ENCODE data around the gene VEGFD.

- no peak for TF ChIP-seq POLR2AphosphoS5 (IDR thresholded peaks at IDR 0.05)
- TF ChIP-seq, protein P1, sequence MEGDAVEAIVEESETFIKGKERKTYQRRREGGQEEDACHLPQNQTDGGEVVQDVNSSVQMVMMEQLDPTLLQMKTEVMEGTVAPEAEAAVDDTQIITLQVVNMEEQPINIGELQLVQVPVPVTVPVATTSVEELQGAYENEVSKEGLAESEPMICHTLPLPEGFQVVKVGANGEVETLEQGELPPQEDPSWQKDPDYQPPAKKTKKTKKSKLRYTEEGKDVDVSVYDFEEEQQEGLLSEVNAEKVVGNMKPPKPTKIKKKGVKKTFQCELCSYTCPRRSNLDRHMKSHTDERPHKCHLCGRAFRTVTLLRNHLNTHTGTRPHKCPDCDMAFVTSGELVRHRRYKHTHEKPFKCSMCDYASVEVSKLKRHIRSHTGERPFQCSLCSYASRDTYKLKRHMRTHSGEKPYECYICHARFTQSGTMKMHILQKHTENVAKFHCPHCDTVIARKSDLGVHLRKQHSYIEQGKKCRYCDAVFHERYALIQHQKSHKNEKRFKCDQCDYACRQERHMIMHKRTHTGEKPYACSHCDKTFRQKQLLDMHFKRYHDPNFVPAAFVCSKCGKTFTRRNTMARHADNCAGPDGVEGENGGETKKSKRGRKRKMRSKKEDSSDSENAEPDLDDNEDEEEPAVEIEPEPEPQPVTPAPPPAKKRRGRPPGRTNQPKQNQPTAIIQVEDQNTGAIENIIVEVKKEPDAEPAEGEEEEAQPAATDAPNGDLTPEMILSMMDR (IDR thresholded peaks at IDR 0.05), result no peak
These were observed 7.6 kb upstream of the VEGFD start for GRCh38 chrX:15391850-15392249.

Measured in prostate gland (tissue), 2 donors.